Right lobe of liver (tissue), 4 donors: ENCODE results near the gene STRAP.

Experiments used
- POLR2A ChIP-seq: fragments of 450-650 bp; IDR thresholded peaks from one replicate; pipeline ENCODE4 v1.6.1; 2017; ENCODE audit warnings: antibody characterized with exemption, mild to moderate bottlenecking
- TF ChIP-seq, protein P1 (sequence below), 4 donors: fragments of 200-600 bp in 3 of 4; fragments of 450-650 bp in 1 of 4; IDR thresholded peaks; one replicate each; pipeline versions ENCODE4 v1.5.1 to v1.8.0; 2016 to 2022; ENCODE audit warnings: antibody characterized with exemption in 4 of 4, mild to moderate bottlenecking in 2 of 4
- donor health status: DM: no; HTN: no; CAD: no.
- donor health status: DM: no; HTN: no; CAD: no.
- donor health status: DM: no; HTN: yes; CAD: no.

DNA sequence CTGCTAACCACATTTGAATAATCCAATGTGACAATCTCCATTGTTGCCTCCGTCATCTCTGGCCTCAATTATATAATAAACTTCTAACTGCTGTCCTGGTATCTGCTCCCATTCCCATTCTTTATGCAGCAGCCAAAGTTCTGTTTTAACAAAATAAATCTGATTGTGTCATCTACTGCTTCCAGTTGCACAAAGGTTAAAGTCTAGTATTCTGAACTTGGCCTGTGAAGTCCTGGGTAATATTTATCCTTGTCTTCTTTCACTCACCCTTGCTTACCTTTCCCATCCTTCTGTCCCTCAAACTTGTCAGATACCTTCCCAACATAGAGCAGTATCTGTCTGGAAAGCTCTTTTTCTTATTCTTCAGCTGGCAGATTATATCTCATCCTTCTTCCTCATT, 19.3 kb upstream of the STRAP start:
- no peak for TF ChIP-seq POLR2A
- TF ChIP-seq, protein P1, sequence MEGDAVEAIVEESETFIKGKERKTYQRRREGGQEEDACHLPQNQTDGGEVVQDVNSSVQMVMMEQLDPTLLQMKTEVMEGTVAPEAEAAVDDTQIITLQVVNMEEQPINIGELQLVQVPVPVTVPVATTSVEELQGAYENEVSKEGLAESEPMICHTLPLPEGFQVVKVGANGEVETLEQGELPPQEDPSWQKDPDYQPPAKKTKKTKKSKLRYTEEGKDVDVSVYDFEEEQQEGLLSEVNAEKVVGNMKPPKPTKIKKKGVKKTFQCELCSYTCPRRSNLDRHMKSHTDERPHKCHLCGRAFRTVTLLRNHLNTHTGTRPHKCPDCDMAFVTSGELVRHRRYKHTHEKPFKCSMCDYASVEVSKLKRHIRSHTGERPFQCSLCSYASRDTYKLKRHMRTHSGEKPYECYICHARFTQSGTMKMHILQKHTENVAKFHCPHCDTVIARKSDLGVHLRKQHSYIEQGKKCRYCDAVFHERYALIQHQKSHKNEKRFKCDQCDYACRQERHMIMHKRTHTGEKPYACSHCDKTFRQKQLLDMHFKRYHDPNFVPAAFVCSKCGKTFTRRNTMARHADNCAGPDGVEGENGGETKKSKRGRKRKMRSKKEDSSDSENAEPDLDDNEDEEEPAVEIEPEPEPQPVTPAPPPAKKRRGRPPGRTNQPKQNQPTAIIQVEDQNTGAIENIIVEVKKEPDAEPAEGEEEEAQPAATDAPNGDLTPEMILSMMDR (IDR thresholded peaks at IDR 0.05): no peak
